ENCODE results near the gene LRP1B. TPM values are rescaled to one million over a fixed set of nuclear protein-coding genes. Genes with fewer than 3 reads are reported as not detected.

The LRP1B gene
- total and polyA plus RNA-seq, 2 of the 8 experiments (the other 6 are each of a cell fraction or from before 2014, with no cell fraction given) = 0.03 TPM; not detected in 1

DNA sequence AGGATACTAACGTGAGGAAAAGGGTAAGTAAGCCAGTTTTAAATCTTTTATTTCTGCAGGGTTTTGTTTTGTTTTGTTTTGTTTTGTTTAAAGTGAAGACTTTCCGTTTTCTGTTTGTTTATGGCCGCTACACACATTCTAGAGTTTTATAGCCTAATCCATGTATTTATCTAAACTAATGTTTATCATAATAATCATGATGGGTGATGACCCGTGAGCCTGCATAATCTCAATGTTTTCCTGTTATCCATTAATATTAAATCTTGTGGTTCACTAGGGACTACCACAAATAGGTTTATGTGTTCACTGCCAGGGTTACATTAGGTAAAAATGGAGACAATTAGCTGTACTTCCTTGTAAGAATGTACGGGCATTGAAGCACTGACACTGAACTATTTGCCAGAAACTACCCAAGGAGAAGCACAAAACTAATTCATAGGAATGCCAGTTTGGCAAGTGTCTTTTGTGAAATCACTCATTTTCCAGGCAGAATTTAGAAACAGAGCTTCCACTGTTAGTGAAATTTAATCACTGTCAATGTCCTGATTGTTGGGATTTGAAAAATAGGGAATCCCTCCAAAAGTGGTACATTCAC lies 574.8 kb downstream of the LRP1B start (continued):
- TF ChIP-seq, protein P1, sequence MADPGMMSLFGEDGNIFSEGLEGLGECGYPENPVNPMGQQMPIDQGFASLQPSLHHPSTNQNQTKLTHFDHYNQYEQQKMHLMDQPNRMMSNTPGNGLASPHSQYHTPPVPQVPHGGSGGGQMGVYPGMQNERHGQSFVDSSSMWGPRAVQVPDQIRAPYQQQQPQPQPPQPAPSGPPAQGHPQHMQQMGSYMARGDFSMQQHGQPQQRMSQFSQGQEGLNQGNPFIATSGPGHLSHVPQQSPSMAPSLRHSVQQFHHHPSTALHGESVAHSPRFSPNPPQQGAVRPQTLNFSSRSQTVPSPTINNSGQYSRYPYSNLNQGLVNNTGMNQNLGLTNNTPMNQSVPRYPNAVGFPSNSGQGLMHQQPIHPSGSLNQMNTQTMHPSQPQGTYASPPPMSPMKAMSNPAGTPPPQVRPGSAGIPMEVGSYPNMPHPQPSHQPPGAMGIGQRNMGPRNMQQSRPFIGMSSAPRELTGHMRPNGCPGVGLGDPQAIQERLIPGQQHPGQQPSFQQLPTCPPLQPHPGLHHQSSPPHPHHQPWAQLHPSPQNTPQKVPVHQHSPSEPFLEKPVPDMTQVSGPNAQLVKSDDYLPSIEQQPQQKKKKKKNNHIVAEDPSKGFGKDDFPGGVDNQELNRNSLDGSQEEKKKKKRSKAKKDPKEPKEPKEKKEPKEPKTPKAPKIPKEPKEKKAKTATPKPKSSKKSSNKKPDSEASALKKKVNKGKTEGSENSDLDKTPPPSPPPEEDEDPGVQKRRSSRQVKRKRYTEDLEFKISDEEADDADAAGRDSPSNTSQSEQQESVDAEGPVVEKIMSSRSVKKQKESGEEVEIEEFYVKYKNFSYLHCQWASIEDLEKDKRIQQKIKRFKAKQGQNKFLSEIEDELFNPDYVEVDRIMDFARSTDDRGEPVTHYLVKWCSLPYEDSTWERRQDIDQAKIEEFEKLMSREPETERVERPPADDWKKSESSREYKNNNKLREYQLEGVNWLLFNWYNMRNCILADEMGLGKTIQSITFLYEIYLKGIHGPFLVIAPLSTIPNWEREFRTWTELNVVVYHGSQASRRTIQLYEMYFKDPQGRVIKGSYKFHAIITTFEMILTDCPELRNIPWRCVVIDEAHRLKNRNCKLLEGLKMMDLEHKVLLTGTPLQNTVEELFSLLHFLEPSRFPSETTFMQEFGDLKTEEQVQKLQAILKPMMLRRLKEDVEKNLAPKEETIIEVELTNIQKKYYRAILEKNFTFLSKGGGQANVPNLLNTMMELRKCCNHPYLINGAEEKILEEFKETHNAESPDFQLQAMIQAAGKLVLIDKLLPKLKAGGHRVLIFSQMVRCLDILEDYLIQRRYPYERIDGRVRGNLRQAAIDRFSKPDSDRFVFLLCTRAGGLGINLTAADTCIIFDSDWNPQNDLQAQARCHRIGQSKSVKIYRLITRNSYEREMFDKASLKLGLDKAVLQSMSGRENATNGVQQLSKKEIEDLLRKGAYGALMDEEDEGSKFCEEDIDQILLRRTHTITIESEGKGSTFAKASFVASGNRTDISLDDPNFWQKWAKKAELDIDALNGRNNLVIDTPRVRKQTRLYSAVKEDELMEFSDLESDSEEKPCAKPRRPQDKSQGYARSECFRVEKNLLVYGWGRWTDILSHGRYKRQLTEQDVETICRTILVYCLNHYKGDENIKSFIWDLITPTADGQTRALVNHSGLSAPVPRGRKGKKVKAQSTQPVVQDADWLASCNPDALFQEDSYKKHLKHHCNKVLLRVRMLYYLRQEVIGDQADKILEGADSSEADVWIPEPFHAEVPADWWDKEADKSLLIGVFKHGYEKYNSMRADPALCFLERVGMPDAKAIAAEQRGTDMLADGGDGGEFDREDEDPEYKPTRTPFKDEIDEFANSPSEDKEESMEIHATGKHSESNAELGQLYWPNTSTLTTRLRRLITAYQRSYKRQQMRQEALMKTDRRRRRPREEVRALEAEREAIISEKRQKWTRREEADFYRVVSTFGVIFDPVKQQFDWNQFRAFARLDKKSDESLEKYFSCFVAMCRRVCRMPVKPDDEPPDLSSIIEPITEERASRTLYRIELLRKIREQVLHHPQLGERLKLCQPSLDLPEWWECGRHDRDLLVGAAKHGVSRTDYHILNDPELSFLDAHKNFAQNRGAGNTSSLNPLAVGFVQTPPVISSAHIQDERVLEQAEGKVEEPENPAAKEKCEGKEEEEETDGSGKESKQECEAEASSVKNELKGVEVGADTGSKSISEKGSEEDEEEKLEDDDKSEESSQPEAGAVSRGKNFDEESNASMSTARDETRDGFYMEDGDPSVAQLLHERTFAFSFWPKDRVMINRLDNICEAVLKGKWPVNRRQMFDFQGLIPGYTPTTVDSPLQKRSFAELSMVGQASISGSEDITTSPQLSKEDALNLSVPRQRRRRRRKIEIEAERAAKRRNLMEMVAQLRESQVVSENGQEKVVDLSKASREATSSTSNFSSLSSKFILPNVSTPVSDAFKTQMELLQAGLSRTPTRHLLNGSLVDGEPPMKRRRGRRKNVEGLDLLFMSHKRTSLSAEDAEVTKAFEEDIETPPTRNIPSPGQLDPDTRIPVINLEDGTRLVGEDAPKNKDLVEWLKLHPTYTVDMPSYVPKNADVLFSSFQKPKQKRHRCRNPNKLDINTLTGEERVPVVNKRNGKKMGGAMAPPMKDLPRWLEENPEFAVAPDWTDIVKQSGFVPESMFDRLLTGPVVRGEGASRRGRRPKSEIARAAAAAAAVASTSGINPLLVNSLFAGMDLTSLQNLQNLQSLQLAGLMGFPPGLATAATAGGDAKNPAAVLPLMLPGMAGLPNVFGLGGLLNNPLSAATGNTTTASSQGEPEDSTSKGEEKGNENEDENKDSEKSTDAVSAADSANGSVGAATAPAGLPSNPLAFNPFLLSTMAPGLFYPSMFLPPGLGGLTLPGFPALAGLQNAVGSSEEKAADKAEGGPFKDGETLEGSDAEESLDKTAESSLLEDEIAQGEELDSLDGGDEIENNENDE (IDR thresholded peaks at IDR 0.05; ENCODE audit: insufficient replicate concordance, low read length) = no peak
- TF ChIP-seq PHF8 (conservative IDR thresholded peaks at IDR 0.05; ENCODE audit: low read depth, low read length) = no peak

Measured in H1 (cell line).